Erythroblast (primary cell): Measurements from ENCODE around the gene POLN.

Experiments used
- GATA1 ChIP-seq: IDR thresholded peaks from 2 replicates; pipeline ENCODE4 v1.6.1; 2011; ENCODE audit warnings: low read depth, mild to moderate bottlenecking, control low read depth, low read length, moderate library complexity
- POLR2A ChIP-seq: IDR thresholded peaks from 2 replicates; pipeline ENCODE4 v1.6.1; 2011; ENCODE audit warnings: mild to moderate bottlenecking, low read length

- no peak for TF ChIP-seq POLR2A
- no peak for TF ChIP-seq GATA1
These were observed 15.6 kb upstream of the POLN start for GRCh38 chr4:2257361-2258081.
